Heart left ventricle (tissue), 13 donors: ENCODE data around the gene PTPRN2.

Experiments
- CTCF ChIP-seq, 12 donors: fragments of 200-600 bp; sonication (generic) in 4 of 12; IDR thresholded peaks; one replicate each; pipeline versions ENCODE4 v1.5.0 to v1.8.0; 2018 to 2022; ENCODE audit warnings: antibody characterized with exemption in 12 of 12, mild to moderate bottlenecking in 5 of 12
- POLR2A ChIP-seq, 2 donors: fragments of 450-650 bp; IDR thresholded peaks; one replicate each; pipeline ENCODE4 v1.6.1; 2017; ENCODE audit warnings: antibody characterized with exemption in 2 of 2, mild to moderate bottlenecking in 2 of 2, moderate library complexity in 2 of 2
- donor health status: ischemic (EF 13 %, LVEDD 7.1; RV severe dilation, severe dysfunction).
- donor health status: DM: no; HTN: yes; CAD: no.
- donor health status: DM: no; HTN: no; CAD: no.
- donor health status: ischemic (EF 25% LVEDD 6.9; RV normal size, moderate dysfunction).
- donor health status: ischemic (EF 25% LVEDD 5.7; RV mildly dilated, moderate dysfunction).
- donor health status: ischemic (EF 35%, LVEDD 5.7; RV mildly dilated, moderate dysfunction).
- donor health status: nonischemic (EF 11% LVEDD 7.7; RV severe dilation, severe dysfunction).
- donor health status: DM: yes; HTN: yes; CAD: no.
- donor health status: PGD.
- donor health status: ischemic (EF 29% LVEDD 5.4; RV normal size, mild dysfunction).
- donor health status: nonischemic (EF 23%, LVEDD 6.1; RV moderate dilation, normal function).

GRCh38 chr7:157808042-157808441 is 779.6 kb downstream of the PTPRN2 start:
- no peak for TF ChIP-seq POLR2A (IDR thresholded peaks at IDR 0.05)
- no peak for TF ChIP-seq CTCF (IDR thresholded peaks at IDR 0.05)
